Tibial nerve (tissue), 3 donors: ENCODE results near the gene PCSK6.

Experiments used
- CTCF ChIP-seq, 5 experiments: fragments of 200-600 bp in 3 of 5; fragments of 450-650 bp in 2 of 5; sonication (generic) in 3 of 5; IDR thresholded peaks; one replicate each; pipeline ENCODE4 v1.5.1; 2016 to 2019; ENCODE audit warnings: antibody characterized with exemption in 5 of 5, mild to moderate bottlenecking in 3 of 5, moderate library complexity in 2 of 5
- POLR2A ChIP-seq, 2 donors: fragments of 450-650 bp; IDR thresholded peaks; one replicate each; pipeline ENCODE4 v1.6.1; 2017; ENCODE audit warnings: antibody characterized with exemption in 2 of 2, mild to moderate bottlenecking in 2 of 2, moderate library complexity in 2 of 2

- TF ChIP-seq CTCF (IDR thresholded peaks at IDR 0.05) (no peak), POLR2A (IDR thresholded peaks at IDR 0.05) (no peak)
Observed at GRCh38 chr15:101354891-101355623, 134.4 kb downstream of the PCSK6 start.
